DMS53 treated with DMSO at 0.1 percent for 48 hours (cell line): ENCODE measurements around the gene SIM2.

ENCODE experiments used
- DNase-seq: peaks from one replicate; lab custom pipeline; 2025; ENCODE audit not compliant: unreplicated experiment; lab: John Stamatoyannopoulos, UW

Gene SIM2

DNA sequence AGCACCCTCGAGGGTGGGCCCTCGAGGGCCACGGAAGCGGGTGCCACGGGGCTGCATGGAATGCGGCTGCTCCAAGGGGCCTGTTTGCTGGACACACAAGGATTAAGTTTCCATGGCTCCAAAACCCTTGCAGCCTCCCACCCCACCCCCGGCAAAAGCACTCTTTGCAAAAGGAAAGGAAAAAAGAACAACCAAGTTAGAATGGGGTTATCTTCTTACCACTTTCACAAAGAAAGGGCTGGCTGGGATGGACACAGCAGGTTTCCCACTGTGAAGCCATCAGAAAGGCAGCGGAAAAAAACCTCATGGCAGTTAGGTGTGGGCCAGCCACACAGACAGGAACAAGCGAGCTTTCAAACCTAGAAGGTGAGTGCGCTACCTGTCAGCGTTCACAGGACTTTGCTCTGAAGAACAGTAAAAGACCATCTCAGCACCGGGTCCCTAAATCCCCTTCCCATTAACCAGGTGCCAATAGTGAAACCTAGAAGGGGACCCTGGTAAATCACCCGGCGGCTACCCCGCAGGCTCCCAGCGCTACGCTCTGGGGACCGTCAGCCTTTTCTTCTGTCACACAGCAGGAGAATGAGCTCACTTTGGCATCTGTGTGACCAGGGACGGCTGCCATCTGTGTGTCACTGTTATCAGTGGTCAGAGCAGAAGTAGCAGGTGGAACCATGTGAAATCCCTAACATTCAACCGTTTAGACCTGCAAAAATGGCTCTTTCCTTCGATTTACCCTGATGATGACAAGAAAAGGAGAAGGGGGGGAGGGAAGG lies 93.0 kb downstream of the SIM2 start:
- no peak for DNase-seq

- DNase-seq: peak; percentile 40
Measured at GRCh38 chr21:36792505-36792967, 93.6 kb downstream of the SIM2 start.

GRCh38 chr21:36796070-36796469 lies 97.2 kb downstream of the SIM2 start:
- DNase-seq: no peak

- DNase-seq: no peak
Measured at GRCh38 chr21:36798491-36798890, 99.6 kb downstream of the SIM2 start.
